GM12878 (cell line): ENCODE measurements around the gene KCNA3. TPM values are rescaled to one million over a fixed set of nuclear protein-coding genes. Genes with fewer than 3 reads are reported as not detected.

Experiments used
- ATAC-seq: fragments of 200-7000 bp; cut with Tn5 transposase; 3 replicates; pipeline ENCODE4 v1.9.1; 2020; ENCODE audit warnings: mild to moderate bottlenecking, moderate library complexity
- BruUV-seq: library from RNA; stranded (reverse); fragments of 400-500 nt; replicated peaks from 2 replicates; lab custom pipeline; 2021; lab: Mats Ljungman, UMichigan
- CTCF ChIA-PET: fragments of 300-600 bp; sonication (Branson Sonifier 250); formaldehyde crosslinking; extraction: SDS; loops from one replicate; lab custom pipeline; 2021; ENCODE audit warnings: inconsistent platforms; lab: Yijun Ruan, JAX
- POLR2A ChIA-PET: fragments of 350-600 bp; formaldehyde crosslinking; extraction: SDS; loops from one replicate; lab custom pipeline; 2021; ENCODE audit warnings: inconsistent platforms; lab: Charles Lee
- RAD21 ChIA-PET: fragments of 300-600 bp; sonication (Branson Sonifier 250); formaldehyde crosslinking; loops from one replicate; lab custom pipeline; 2023; ENCODE audit warnings: antibody characterized with exemption; ENCODE audit not compliant: unreplicated experiment; lab: Charles Lee
- SMC1A ChIA-PET: fragments of 300-600 bp; sonication (Branson Sonifier 250); formaldehyde crosslinking; loops from one replicate; lab custom pipeline; 2023; ENCODE audit not compliant: unreplicated experiment, uncharacterized antibody; lab: Charles Lee
- DNase-seq: peaks from one replicate; pipeline ENCODE4 v3.0.0-alpha.2; 2011; ENCODE audit warnings: low read depth, low spot score
- FAIRE-seq: peaks from 3 replicates; lab custom pipeline; 2011; peaks lifted over from hg19 to GRCh38; lab: Jason Lieb, UNC
- H2AFZ ChIP-seq: 2 replicates; pipeline ENCODE4 v1.6.0; 2011; ENCODE audit warnings: low read depth, low read length, control low read depth; ENCODE audit not compliant: control insufficient read depth
- H3K27ac ChIP-seq: 2 replicates; pipeline ENCODE4 v1.5.1; 2011; ENCODE audit warnings: control low read depth; ENCODE audit not compliant: control insufficient read depth, insufficient read depth
- H3K27me3 ChIP-seq, 2 experiments: replicated peaks in 1 of 2; 2 replicates each; pipeline versions ENCODE4 v1.6.0 to v1.6.1; 2011; ENCODE audit warnings: low read length in 1 of 2; ENCODE audit not compliant: control insufficient read depth in 2 of 2, insufficient read depth in 2 of 2
- H3K36me3 ChIP-seq, 2 experiments: 2 replicates each; pipeline ENCODE4 v1.5.1; 2011; ENCODE audit warnings: low read length in 1 of 2; ENCODE audit not compliant: control insufficient read depth in 2 of 2, insufficient read depth in 2 of 2
- H3K4me1 ChIP-seq: 2 replicates; pipeline ENCODE4 v1.6.1; 2011; ENCODE audit warnings: mild to moderate bottlenecking, low read length, moderate library complexity, mixed read lengths; ENCODE audit not compliant: control insufficient read depth, insufficient read depth
- H3K4me2 ChIP-seq: 2 replicates; pipeline ENCODE4 v1.6.0; 2011; ENCODE audit warnings: control low read depth; ENCODE audit not compliant: control insufficient read depth, insufficient read depth
- H3K4me3 ChIP-seq: fragments of 200-600 bp; sonication (generic); 2 replicates; pipeline ENCODE4 v1.5.1; 2016
- H3K79me2 ChIP-seq: 2 replicates; pipeline ENCODE4 v1.6.0; 2011; ENCODE audit warnings: low read length; ENCODE audit not compliant: control insufficient read depth, insufficient read depth
- H3K9ac ChIP-seq: 2 replicates; pipeline ENCODE4 v1.8.0; 2011; ENCODE audit warnings: low read length, control low read depth, mixed read lengths; ENCODE audit not compliant: control insufficient read depth, insufficient read depth
- H3K9me3 ChIP-seq: replicated peaks from 3 replicates; pipeline ENCODE4 v1.5.1; 2011; ENCODE audit warnings: mild to moderate bottlenecking, low read length; ENCODE audit not compliant: control insufficient read depth, insufficient read depth
- H4K20me1 ChIP-seq: 2 replicates; pipeline ENCODE4 v1.6.0; 2011; ENCODE audit not compliant: control insufficient read depth, insufficient read depth
- BHLHE40 ChIP-seq, 2 experiments: fragments of 450-650 bp in 1 of 2; IDR thresholded peaks; 2 replicates each; pipeline ENCODE4 v1.6.1; 2011 to 2017; ENCODE audit warnings: low read depth in 2 of 2, borderline replicate concordance in 1 of 2, improper control_type of control experiment in 1 of 2, low read length in 1 of 2, mild to moderate bottlenecking in 1 of 2
- MLLT1 ChIP-seq: fragments of 450-650 bp; IDR thresholded peaks from 2 replicates; pipeline ENCODE4 v1.6.1; 2016; ENCODE audit warnings: mild to moderate bottlenecking
- USF1 ChIP-seq: IDR thresholded peaks from 2 replicates; pipeline ENCODE4 v1.6.1; 2011; ENCODE audit warnings: borderline replicate concordance, low read depth, mild to moderate bottlenecking, moderate library complexity, mixed read lengths, low read length; ENCODE audit not compliant: insufficient read depth; ENCODE audit errors: extremely low read length
- WGBS: methylation state at CpG from one replicate; pipeline ENCODE4 v1.1.6; 2016; ENCODE audit warnings: low lambda C conversion rate; ENCODE audit not compliant: insufficient replicate concordance, insufficient coverage; ENCODE audit errors: missing lambda C conversion rate; 5-methylcytosine and 5-hydroxymethylcytosine counted together
- in situ Hi-C: fragments of 300-500 bp; cut with MboI; formaldehyde crosslinking; loops from 9 replicates; pipeline ENCODE4 v1.14.3; 2018; ENCODE audit warnings: mixed read lengths
- intact Hi-C: fragments of 100-400 bp; cut with micrococcal nuclease; formaldehyde crosslinking; loops from one replicate; pipeline ENCODE4 v1.14.2; 2022; ENCODE audit not compliant: unreplicated experiment
- polyA plus RNA-seq, 11 experiments: library from polyadenylated mRNA; depleted of rRNA in 4 of 11; unstranded in 6 of 11; stranded (reverse) in 5 of 11; fragments of >200 nt; fragmentation: Nextera tagmentation in 4 of 11; fragmentation: Illumina TruSeq in 1 of 11; extraction: Ambion mirVana in 4 of 11; extraction: Trizol in 1 of 11; gene quantifications; 1 replicate in 1 of 11; 2 replicates in 10 of 11; pipeline versions ENCODE4 v1.2.1 to v1.2.3, GENCODE V29; 2011 to 2016; ENCODE audit warnings: inconsistent platforms in 2 of 11, missing spikeins in 2 of 11, low read depth in 1 of 11
- total RNA-seq, 4 experiments: library from RNA; depleted of rRNA in 3 of 4; stranded (reverse); fragments of >200 nt in 3 of 4; fragmentation: Illumina TruSeq in 1 of 4; extraction: Trizol in 1 of 4; gene quantifications; 2 replicates each; pipeline versions ENCODE4 v1.2.1 to v1.2.3, GENCODE V29; 2013 to 2021

KCNA3 gene
- total and polyA plus RNA-seq, 10 of the 15 experiments (the other 5 are each of a cell fraction or from before 2014, with no cell fraction given): 0.10 to 3.3 (median 1.7) TPM

GRCh38 chr1:110675060-110675791, 486 bp upstream of the KCNA3 start:
- FAIRE-seq: no peak
- TF ChIP-seq USF1: no peak
- TF ChIP-seq, all 136 proteins: peak for 0
- ATAC-seq (no peak), DNase-seq (no peak)
- H3K9me3 ChIP-seq: no peaks in the 10 kb centered on the region; the same call in 2 of the 3 replicates
- ChIA-PET RAD21 (no interaction called here), CTCF (no interaction called here), POLR2A (no interaction called here), SMC1A (interaction anchor here (1.1 to 1.9 kb wide), 3 partner anchors 28 to 38 kb away, joined by 3 to 5 read pairs (median 3); no protein-coding TSS in a partner anchor)
- H3K27me3 ChIP-seq: peaks cover 0 to 4% of the 10 kb centered on the region in 2 experiments; a peak in 2 of 4 replicates
- H3K9ac ChIP-seq: no peak overlapping the region; the same call in 1 of the 2 replicates
- no peaks in the 10 kb centered on the region for H3K36me3 ChIP-seq
- peak overlapping the region; percentile 99 for H3K4me2 ChIP-seq
- peaks cover 6% of the 10 kb centered on the region for H3K79me2 ChIP-seq
- intact Hi-C loops (no loop called here), in situ Hi-C loops (no loop called here)
- no peaks in the 10 kb centered on the region for H4K20me1 ChIP-seq
- WGBS: 29% methylated on average over 44 of the region's 57 CpGs
- H3K27ac ChIP-seq: no peak overlapping the region
- H3K4me3 ChIP-seq: peak overlapping the region; percentile 64; the same call in 1 of the 2 replicates
- H3K4me1 ChIP-seq: peaks cover 29% of the 10 kb centered on the region
- peak overlapping the region; percentile 79 for H2AFZ ChIP-seq
- BruUV-seq: no TSS peak

GRCh38 chr1:110673805-110674336, 869 bp downstream of the KCNA3 start:
- ChIA-PET POLR2A (no interaction called here), CTCF (interaction anchor here (0.7 to 1.2 kb wide), 3 partner anchors 26 to 39 kb away, joined by 3 to 4 read pairs (median 3); no protein-coding TSS in a partner anchor), SMC1A (interaction anchor here (1.4 kb wide), 1 partner anchor 25 kb away, joined by 3 read pairs; no protein-coding TSS in a partner anchor), RAD21 (no interaction called here)
- TF ChIP-seq MLLT1 (0 out of 2 replicates have a peak, but pooled peaks have one; percentile 36), BHLHE40 (IDR thresholded peaks at IDR 0.05; ENCODE audit: borderline replicate concordance in 1 of 2, low read depth in 2 of 2, low read length in 1 of 2) (no peak)
- WGBS: 7% methylated on average over 51 of the region's 51 CpGs
- H4K20me1 ChIP-seq: no peaks in the 10 kb centered on the region
- peaks cover 6% of the 10 kb centered on the region for H3K79me2 ChIP-seq
- no TSS peak for BruUV-seq
- DNase-seq (no peak), ATAC-seq (no peak), FAIRE-seq (no peak)
- no peaks in the 10 kb centered on the region; the same call in 2 of the 3 replicates for H3K9me3 ChIP-seq
- intact Hi-C loops (loop anchor here (2.0 kb wide), 1 partner anchor 39 kb away; no protein-coding TSS in a partner anchor), in situ Hi-C loops (no loop called here)
- peaks cover 0 to 4% of the 10 kb centered on the region in 2 experiments; a peak in 2 of 4 replicates for H3K27me3 ChIP-seq
- peak overlapping the region; percentile 36 for H3K9ac ChIP-seq
- peak overlapping the region; percentile 99 for H3K4me2 ChIP-seq
- peak overlapping the region; percentile 64 for H3K4me3 ChIP-seq
- peaks cover 29% of the 10 kb centered on the region for H3K4me1 ChIP-seq
- H2AFZ ChIP-seq: peak overlapping the region; percentile 79
- H3K27ac ChIP-seq: no peak overlapping the region
- no peaks in the 10 kb centered on the region for H3K36me3 ChIP-seq
